ENCODE results near the gene PREPL.

- TF ChIP-seq, protein P1, sequence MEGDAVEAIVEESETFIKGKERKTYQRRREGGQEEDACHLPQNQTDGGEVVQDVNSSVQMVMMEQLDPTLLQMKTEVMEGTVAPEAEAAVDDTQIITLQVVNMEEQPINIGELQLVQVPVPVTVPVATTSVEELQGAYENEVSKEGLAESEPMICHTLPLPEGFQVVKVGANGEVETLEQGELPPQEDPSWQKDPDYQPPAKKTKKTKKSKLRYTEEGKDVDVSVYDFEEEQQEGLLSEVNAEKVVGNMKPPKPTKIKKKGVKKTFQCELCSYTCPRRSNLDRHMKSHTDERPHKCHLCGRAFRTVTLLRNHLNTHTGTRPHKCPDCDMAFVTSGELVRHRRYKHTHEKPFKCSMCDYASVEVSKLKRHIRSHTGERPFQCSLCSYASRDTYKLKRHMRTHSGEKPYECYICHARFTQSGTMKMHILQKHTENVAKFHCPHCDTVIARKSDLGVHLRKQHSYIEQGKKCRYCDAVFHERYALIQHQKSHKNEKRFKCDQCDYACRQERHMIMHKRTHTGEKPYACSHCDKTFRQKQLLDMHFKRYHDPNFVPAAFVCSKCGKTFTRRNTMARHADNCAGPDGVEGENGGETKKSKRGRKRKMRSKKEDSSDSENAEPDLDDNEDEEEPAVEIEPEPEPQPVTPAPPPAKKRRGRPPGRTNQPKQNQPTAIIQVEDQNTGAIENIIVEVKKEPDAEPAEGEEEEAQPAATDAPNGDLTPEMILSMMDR (conservative IDR thresholded peaks at IDR 0.05 in 1 of 2, IDR thresholded peaks at IDR 0.05 in 1 of 2; ENCODE audit: low read depth in 1 of 2, low read length in 2 of 2): no peak
- TF ChIP-seq EZH2 (IDR thresholded peaks at IDR 0.05; ENCODE audit: low read length, missing control alignments): no peak
Observed at GRCh38 chr2:44333994-44334393, 27.3 kb downstream of the PREPL start.
